HCT116 (cell line): ENCODE results near the gene ENTPD8.

Source experiments
- CEBPB ChIP-seq: IDR thresholded peaks from 2 replicates; pipeline ENCODE4 v1.6.1; 2012; ENCODE audit warnings: low read depth
- EGR1 ChIP-seq: IDR thresholded peaks from 2 replicates; pipeline ENCODE4 v1.6.1; 2012; ENCODE audit warnings: low read depth
- EZH2 ChIP-seq: fragments of 200-600 bp; sonication (generic); IDR thresholded peaks from 2 replicates; pipeline ENCODE4 v1.6.1; 2017; ENCODE audit warnings: antibody characterized with exemption, mixed run types
- EZH2phosphoT487 ChIP-seq: fragments of 200-600 bp; IDR thresholded peaks from 2 replicates; pipeline ENCODE4 v1.6.1; 2018; ENCODE audit warnings: antibody characterized with exemption, borderline replicate concordance
- POLR2A ChIP-seq: IDR thresholded peaks from 2 replicates; pipeline ENCODE4 v1.7.0; 2011; ENCODE audit warnings: borderline replicate concordance; ENCODE audit not compliant: insufficient read depth, insufficient read length; ENCODE audit errors: extremely low read depth
- POLR2AphosphoS5 ChIP-seq: IDR thresholded peaks from 2 replicates; pipeline ENCODE4 v1.6.1; 2011; ENCODE audit warnings: mild to moderate bottlenecking, low read depth, low read length, moderate library complexity
- RAD21 ChIP-seq: IDR thresholded peaks from 2 replicates; pipeline ENCODE4 v1.6.1; 2012; ENCODE audit warnings: low read depth, mild to moderate bottlenecking
- SIN3A ChIP-seq: IDR thresholded peaks from 2 replicates; pipeline ENCODE4 v1.6.1; 2012; ENCODE audit warnings: low read depth
- YY1 ChIP-seq: IDR thresholded peaks from 2 replicates; pipeline ENCODE4 v1.6.1; 2011; ENCODE audit warnings: low read length, low read depth, moderate library complexity, mild to moderate bottlenecking; ENCODE audit not compliant: insufficient replicate concordance; ENCODE audit errors: extremely low read depth
- TF ChIP-seq, protein P1 (sequence below), 3 experiments: fragments of 200-600 bp in 1 of 3; sonication (generic) in 1 of 3; IDR thresholded peaks in 2 of 3; conservative IDR thresholded peaks in 1 of 3; 2 replicates each; pipeline ENCODE4 v1.5.1; 2012 to 2017; ENCODE audit warnings: low read depth in 2 of 3, low read length in 2 of 3, antibody characterized with exemption in 1 of 3, borderline replicate concordance in 1 of 3, control low read depth in 1 of 3, mild to moderate bottlenecking in 1 of 3, mixed read lengths in 1 of 3, mixed run types in 1 of 3, moderate library complexity in 1 of 3; ENCODE audit not compliant: insufficient read depth in 1 of 3
- TF ChIP-seq, protein P2 (sequence below): IDR thresholded peaks from 2 replicates; pipeline ENCODE4 v1.6.1; 2012

DNA sequence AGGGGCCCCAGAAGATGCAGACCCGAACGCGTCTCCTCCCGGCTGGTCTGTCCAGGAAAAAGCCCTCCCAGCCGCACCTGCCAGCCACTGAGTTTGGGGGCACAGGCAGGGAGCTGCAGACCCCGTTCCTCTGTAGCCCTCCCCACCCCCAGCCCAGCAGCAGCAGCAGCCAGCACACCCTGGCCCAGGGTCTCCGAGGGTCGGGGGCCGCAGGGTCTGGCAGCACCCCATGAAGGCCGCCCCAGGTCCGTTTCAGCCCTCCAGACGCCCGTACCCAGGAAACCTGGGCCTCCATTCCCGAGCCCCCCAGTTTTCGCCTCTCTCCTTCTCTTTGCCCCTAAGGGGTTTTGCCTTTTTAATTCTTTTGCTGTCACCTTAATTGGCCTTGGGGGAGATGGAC lies 37.9 kb downstream of the ENTPD8 start:
- TF ChIP-seq, protein P1, sequence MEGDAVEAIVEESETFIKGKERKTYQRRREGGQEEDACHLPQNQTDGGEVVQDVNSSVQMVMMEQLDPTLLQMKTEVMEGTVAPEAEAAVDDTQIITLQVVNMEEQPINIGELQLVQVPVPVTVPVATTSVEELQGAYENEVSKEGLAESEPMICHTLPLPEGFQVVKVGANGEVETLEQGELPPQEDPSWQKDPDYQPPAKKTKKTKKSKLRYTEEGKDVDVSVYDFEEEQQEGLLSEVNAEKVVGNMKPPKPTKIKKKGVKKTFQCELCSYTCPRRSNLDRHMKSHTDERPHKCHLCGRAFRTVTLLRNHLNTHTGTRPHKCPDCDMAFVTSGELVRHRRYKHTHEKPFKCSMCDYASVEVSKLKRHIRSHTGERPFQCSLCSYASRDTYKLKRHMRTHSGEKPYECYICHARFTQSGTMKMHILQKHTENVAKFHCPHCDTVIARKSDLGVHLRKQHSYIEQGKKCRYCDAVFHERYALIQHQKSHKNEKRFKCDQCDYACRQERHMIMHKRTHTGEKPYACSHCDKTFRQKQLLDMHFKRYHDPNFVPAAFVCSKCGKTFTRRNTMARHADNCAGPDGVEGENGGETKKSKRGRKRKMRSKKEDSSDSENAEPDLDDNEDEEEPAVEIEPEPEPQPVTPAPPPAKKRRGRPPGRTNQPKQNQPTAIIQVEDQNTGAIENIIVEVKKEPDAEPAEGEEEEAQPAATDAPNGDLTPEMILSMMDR (IDR thresholded peaks at IDR 0.05 in 2 of 3, conservative IDR thresholded peaks at IDR 0.05 in 1 of 3; ENCODE audit: borderline replicate concordance in 1 of 3, insufficient read depth in 1 of 3, low read depth in 2 of 3, low read length in 2 of 3): no peak
- no peak for TF ChIP-seq YY1
- TF ChIP-seq CEBPB: no peak
- TF ChIP-seq, protein P2, sequence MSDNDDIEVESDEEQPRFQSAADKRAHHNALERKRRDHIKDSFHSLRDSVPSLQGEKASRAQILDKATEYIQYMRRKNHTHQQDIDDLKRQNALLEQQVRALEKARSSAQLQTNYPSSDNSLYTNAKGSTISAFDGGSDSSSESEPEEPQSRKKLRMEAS: no peak
- TF ChIP-seq POLR2A: no peak
- no peak for TF ChIP-seq EZH2
- TF ChIP-seq EGR1: no peak
- TF ChIP-seq POLR2AphosphoS5: no peak
- TF ChIP-seq RAD21: no peak
- no peak for TF ChIP-seq EZH2phosphoT487
- no peak for TF ChIP-seq SIN3A
